CD14-positive monocyte (primary cell): ENCODE results near the gene DNAH14. TPM values are rescaled to one million over a fixed set of nuclear protein-coding genes. Genes with fewer than 3 reads are reported as not detected.

Experiments used
- DNase-seq, 3 donors: peaks; one replicate each; pipeline ENCODE4 v3.0.0-alpha.2; 2011 to 2022
- H2AFZ ChIP-seq: 2 replicates; pipeline ENCODE4 v1.6.0; 2012; ENCODE audit warnings: mild to moderate bottlenecking, low read depth, low read length, inconsistent platforms; ENCODE audit not compliant: insufficient read depth, poor library complexity, severe bottlenecking
- H3K27ac ChIP-seq, 2 donors: 1 replicate in 1 of 2; 2 replicates in 1 of 2; pipeline ENCODE4 v1.5.1; 2012 to 2013; ENCODE audit warnings: low read length in 2 of 2, control low read depth in 1 of 2, inconsistent platforms in 1 of 2, low read depth in 1 of 2, mild to moderate bottlenecking in 1 of 2
- H3K27me3 ChIP-seq, 2 donors: one replicate each; pipeline versions ENCODE4 v1.6.0 to v1.6.1; 2011 to 2013; ENCODE audit warnings: low read length in 2 of 2; ENCODE audit not compliant: control insufficient read depth in 2 of 2, insufficient read depth in 2 of 2
- H3K36me3 ChIP-seq, 2 donors: replicated peaks in 1 of 2; 1 replicate in 1 of 2; 2 replicates in 1 of 2; pipeline versions ENCODE4 v1.5.1 to v1.6.1; 2012 to 2013; ENCODE audit warnings: low read length in 2 of 2, control low read depth in 1 of 2, inconsistent platforms in 1 of 2, mild to moderate bottlenecking in 1 of 2; ENCODE audit not compliant: insufficient read depth in 2 of 2, control insufficient read depth in 1 of 2
- H3K4me1 ChIP-seq, 2 donors: 1 replicate in 1 of 2; 2 replicates in 1 of 2; pipeline versions ENCODE4 v1.5.1 to v1.6.1; 2012 to 2013; ENCODE audit warnings: low read length in 2 of 2, control low read depth in 1 of 2, inconsistent platforms in 1 of 2, mild to moderate bottlenecking in 1 of 2, moderate library complexity in 1 of 2; ENCODE audit not compliant: insufficient read depth in 2 of 2, control insufficient read depth in 1 of 2
- H3K4me2 ChIP-seq: replicated peaks from 2 replicates; pipeline ENCODE3; 2012; ENCODE audit warnings: low read length, moderate library complexity, mild to moderate bottlenecking; ENCODE audit not compliant: poor library complexity, severe bottlenecking; ENCODE audit errors: extremely low read depth
- H3K4me3 ChIP-seq, 3 experiments: fragments of 200-600 bp in 1 of 3; sonication (generic) in 1 of 3; replicated peaks in 1 of 3; 1 replicate in 2 of 3; 2 replicates in 1 of 3; pipeline ENCODE4 v1.5.1; 2011 to 2013; ENCODE audit warnings: low read length in 3 of 3, mild to moderate bottlenecking in 3 of 3, control low read depth in 2 of 3, low read depth in 2 of 3, inconsistent platforms in 1 of 3, moderate library complexity in 1 of 3
- H3K79me2 ChIP-seq: 2 replicates; pipeline ENCODE4 v1.6.0; 2012; ENCODE audit warnings: mild to moderate bottlenecking, control low read depth, inconsistent platforms, low read length, moderate library complexity; ENCODE audit not compliant: insufficient read depth
- H3K9ac ChIP-seq: 2 replicates; pipeline ENCODE4 v1.6.0; 2017; ENCODE audit warnings: low read length, mild to moderate bottlenecking; ENCODE audit not compliant: insufficient read depth, poor library complexity, severe bottlenecking
- H3K9me3 ChIP-seq, 2 donors: replicated peaks in 1 of 2; 1 replicate in 1 of 2; 2 replicates in 1 of 2; pipeline versions ENCODE4 v1.5.1 to v1.6.1; 2012 to 2013; ENCODE audit warnings: low read length in 2 of 2, control low read depth in 1 of 2; ENCODE audit not compliant: control insufficient read depth in 1 of 2, insufficient read depth in 1 of 2
- H4K20me1 ChIP-seq: 2 replicates; pipeline ENCODE4 v1.6.0; 2012; ENCODE audit warnings: mild to moderate bottlenecking, low read length, control low read depth, moderate library complexity; ENCODE audit not compliant: insufficient read depth
- H3K27ac Mint-ChIP-seq, 7 donors: one replicate each; pipeline ENCODE4 v1.8.0; 2020; ENCODE audit warnings: mild to moderate bottlenecking in 7 of 7, mixed read lengths in 7 of 7, moderate library complexity in 6 of 7, inconsistent platforms in 2 of 7
- H3K27me3 Mint-ChIP-seq, 3 donors: one replicate each; pipeline ENCODE4 v1.8.0; 2021 to 2022; ENCODE audit warnings: low read depth in 3 of 3, mild to moderate bottlenecking in 3 of 3, mixed read lengths in 3 of 3, moderate library complexity in 3 of 3, inconsistent platforms in 1 of 3
- H3K36me3 Mint-ChIP-seq, 2 donors: one replicate each; pipeline ENCODE4 v1.8.0; 2020; ENCODE audit warnings: mixed read lengths in 2 of 2, inconsistent platforms in 1 of 2, mild to moderate bottlenecking in 1 of 2
- H3K4me1 Mint-ChIP-seq: one replicate; pipeline ENCODE4 v1.8.0; 2020; ENCODE audit warnings: mild to moderate bottlenecking, mixed read lengths
- H3K4me3 Mint-ChIP-seq, 2 donors: one replicate each; pipeline ENCODE4 v1.8.0; 2020; ENCODE audit warnings: mild to moderate bottlenecking in 2 of 2, mixed read lengths in 2 of 2, moderate library complexity in 1 of 2
- H3K9me3 Mint-ChIP-seq, 7 donors: one replicate each; pipeline ENCODE4 v1.8.0; 2020 to 2022; ENCODE audit warnings: mixed read lengths in 7 of 7, mild to moderate bottlenecking in 6 of 7, moderate library complexity in 6 of 7, inconsistent platforms in 2 of 7
- WGBS: methylation state at CpG from one replicate; pipeline ENCODE4 v1.1.5; 2013; ENCODE audit warnings: missing lambda C conversion rate; ENCODE audit not compliant: insufficient coverage; 5-methylcytosine and 5-hydroxymethylcytosine counted together
- intact Hi-C, 2 donors: fragments of 100-400 bp; cut with micrococcal nuclease; formaldehyde crosslinking; loops; one replicate each; pipeline versions ENCODE4 v1.15.0 to v1.15.1; 2023
- polyA plus RNA-seq, 3 donors: library from polyadenylated mRNA; depleted of rRNA in 1 of 3; unstranded in 2 of 3; stranded (reverse) in 1 of 3; fragments of 300-500 nt in 2 of 3; fragments of >200 nt in 1 of 3; fragmentation: Illumina TruSeq in 2 of 3; gene quantifications; 1 replicate in 2 of 3; 2 replicates in 1 of 3; pipeline ENCODE4 v1.2.3, GENCODE V29; 2012 to 2021
- TF ChIP-seq, protein P1 (sequence below): fragments of 200-600 bp; IDR thresholded peaks from one replicate; pipeline ENCODE4 v1.8.0; 2022; ENCODE audit warnings: antibody characterized with exemption, mild to moderate bottlenecking

DNAH14 gene
- polyA plus RNA-seq, 3 donors, result 0.83 TPM; not detected in 2

DNA sequence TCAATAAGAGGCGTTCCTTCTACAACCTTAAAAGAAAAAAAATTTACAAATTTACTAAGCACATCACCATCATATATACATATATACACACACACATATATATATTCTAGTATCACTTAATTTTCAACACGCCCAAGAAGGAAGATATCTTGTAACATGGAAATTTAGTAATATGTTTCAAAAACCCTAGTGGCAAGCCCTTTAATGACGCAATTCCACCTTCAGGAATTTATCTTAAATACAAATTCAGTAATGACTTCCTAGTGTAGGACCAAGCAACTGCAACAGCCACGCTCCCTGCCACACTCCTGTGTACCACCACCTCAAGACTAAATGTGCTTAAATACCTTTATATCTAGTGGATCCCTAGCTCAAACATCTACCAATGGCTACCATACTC is 485.8 kb downstream of the DNAH14 start:
- H4K20me1 ChIP-seq, result peaks cover 85% of the 10 kb centered on the region
- no peak for DNase-seq
- no peak overlapping the region for H3K4me3 Mint-ChIP-seq
- H3K4me1 Mint-ChIP-seq, result peaks cover 25% of the 10 kb centered on the region
- H3K9me3 Mint-ChIP-seq, result no peaks in the 10 kb centered on the region
- intact Hi-C loops, result no loop called here
- no peak overlapping the region for H3K4me3 ChIP-seq
- no peak overlapping the region for H2AFZ ChIP-seq
- WGBS, result 35% methylated on average over 2 of the region's 4 CpGs
- no peaks in the 10 kb centered on the region for H3K27me3 ChIP-seq
- H3K36me3 Mint-ChIP-seq, result peaks cover 89 to 95% of the 10 kb centered on the region in 2 donors
- no peaks in the 10 kb centered on the region for H3K9me3 ChIP-seq
- peak overlapping the region in 1 of 2 donors; percentile 44 for H3K27ac ChIP-seq
- peaks cover 100% of the 10 kb centered on the region for H3K79me2 ChIP-seq
- H3K27ac Mint-ChIP-seq, result peak overlapping the region in 5 of 7 donors; percentile 8 to 65 (median 48)
- TF ChIP-seq, protein P1, sequence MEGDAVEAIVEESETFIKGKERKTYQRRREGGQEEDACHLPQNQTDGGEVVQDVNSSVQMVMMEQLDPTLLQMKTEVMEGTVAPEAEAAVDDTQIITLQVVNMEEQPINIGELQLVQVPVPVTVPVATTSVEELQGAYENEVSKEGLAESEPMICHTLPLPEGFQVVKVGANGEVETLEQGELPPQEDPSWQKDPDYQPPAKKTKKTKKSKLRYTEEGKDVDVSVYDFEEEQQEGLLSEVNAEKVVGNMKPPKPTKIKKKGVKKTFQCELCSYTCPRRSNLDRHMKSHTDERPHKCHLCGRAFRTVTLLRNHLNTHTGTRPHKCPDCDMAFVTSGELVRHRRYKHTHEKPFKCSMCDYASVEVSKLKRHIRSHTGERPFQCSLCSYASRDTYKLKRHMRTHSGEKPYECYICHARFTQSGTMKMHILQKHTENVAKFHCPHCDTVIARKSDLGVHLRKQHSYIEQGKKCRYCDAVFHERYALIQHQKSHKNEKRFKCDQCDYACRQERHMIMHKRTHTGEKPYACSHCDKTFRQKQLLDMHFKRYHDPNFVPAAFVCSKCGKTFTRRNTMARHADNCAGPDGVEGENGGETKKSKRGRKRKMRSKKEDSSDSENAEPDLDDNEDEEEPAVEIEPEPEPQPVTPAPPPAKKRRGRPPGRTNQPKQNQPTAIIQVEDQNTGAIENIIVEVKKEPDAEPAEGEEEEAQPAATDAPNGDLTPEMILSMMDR, result no peak
- H3K4me2 ChIP-seq, result no peak overlapping the region
- peaks cover 17 to 22% of the 10 kb centered on the region in 2 donors for H3K4me1 ChIP-seq
- peaks cover 83 to 100% of the 10 kb centered on the region in 2 donors for H3K36me3 ChIP-seq
- peaks cover 0 to 2% (median 0%) of the 10 kb centered on the region in 3 donors for H3K27me3 Mint-ChIP-seq
- H3K9ac ChIP-seq, result no peak overlapping the region

DNA sequence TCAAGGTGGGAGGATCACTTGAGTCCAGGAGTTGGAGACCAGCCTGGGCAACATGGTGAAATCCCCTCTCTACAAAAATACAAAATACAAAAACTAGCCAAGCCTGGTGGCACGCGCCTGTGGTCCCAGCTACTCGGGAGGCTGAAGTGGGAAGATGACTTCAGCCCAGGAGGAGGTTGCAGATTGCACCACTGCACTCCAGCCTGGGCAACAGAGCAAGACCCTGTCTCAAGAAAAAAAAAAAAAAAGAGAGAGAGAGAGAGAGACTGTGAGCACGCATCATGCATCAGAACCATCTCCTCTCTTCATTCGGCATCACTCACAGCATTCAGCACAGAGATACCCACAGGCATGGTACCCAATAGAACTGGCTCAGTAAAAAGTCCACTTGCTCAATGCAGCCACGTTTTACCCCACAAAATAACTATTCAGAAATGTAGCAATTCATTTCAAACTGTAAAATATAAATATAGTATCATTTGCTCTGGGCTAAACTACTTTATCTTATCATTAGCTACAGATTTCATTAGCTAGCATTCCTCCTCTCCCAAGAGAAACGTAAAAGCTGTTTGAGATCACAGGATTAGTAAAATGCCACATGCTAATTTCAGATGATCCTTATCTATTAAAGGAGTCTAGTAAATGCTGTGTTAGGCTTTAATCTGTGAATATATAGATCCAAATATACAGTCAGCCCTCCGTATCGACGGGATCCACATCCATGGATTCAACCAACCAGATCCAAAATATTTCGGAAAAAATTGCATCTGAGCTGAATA is 486.7 kb downstream of the DNAH14 start:
- H3K9ac ChIP-seq, result no peak overlapping the region
- no peak for DNase-seq
- intact Hi-C loops, result no loop called here
- peak overlapping the region in 1 of 2 donors; percentile 44 for H3K27ac ChIP-seq
- no peak overlapping the region for H3K4me2 ChIP-seq
- H3K9me3 Mint-ChIP-seq, result no peaks in the 10 kb centered on the region
- no peak overlapping the region for H3K4me3 ChIP-seq
- no peaks in the 10 kb centered on the region for H3K27me3 ChIP-seq
- peaks cover 87 to 93% of the 10 kb centered on the region in 2 donors for H3K36me3 Mint-ChIP-seq
- peaks cover 25% of the 10 kb centered on the region for H3K4me1 Mint-ChIP-seq
- H3K27me3 Mint-ChIP-seq, result peaks cover 0 to 2% (median 0%) of the 10 kb centered on the region in 3 donors
- peak overlapping the region in 5 of 7 donors; percentile 48 to 81 (median 61) for H3K27ac Mint-ChIP-seq
- no peaks in the 10 kb centered on the region for H3K9me3 ChIP-seq
- H3K4me3 Mint-ChIP-seq, result no peak overlapping the region
- no CpG with 5 or more reads among the region's 11 CpGs for WGBS
- peaks cover 83 to 100% of the 10 kb centered on the region in 2 donors for H3K36me3 ChIP-seq
- H3K79me2 ChIP-seq, result peaks cover 100% of the 10 kb centered on the region
- H2AFZ ChIP-seq, result no peak overlapping the region
- H4K20me1 ChIP-seq, result peaks cover 85% of the 10 kb centered on the region
- H3K4me1 ChIP-seq, result peaks cover 17 to 23% of the 10 kb centered on the region in 2 donors
- TF ChIP-seq, protein P1, result no peak
